GM12873 (cell line): ENCODE measurements around the gene NDC1.

Experiments used
- TF ChIP-seq, protein P1 (sequence below): IDR thresholded peaks from 2 replicates; pipeline ENCODE4 v1.5.1; 2012; ENCODE audit warnings: low read depth, mild to moderate bottlenecking, moderate library complexity, low read length, control low read depth; ENCODE audit not compliant: insufficient read depth; ENCODE audit errors: missing control alignments

NDC1 gene

DNA sequence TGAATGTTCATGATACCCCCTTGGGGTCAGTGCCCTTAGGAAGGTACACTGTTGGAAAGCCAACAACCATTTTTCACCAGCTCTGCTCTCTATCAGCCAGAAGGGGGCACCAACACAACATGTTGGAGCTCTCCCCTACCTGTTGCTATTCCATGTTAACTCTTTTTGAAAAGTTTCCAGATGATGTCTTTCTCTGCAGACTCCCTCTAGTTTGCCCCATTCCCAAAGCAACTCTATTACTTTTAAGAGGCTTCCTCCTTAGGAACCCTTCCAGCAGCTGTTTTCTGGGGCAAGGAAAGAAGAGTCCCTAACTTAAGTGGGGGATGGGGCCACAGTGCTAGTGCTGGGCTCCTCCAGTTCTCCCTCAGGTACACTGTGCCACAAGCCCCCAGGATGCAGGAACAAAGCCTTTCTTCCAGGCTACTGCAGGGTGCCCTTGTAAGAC lies 22.9 kb upstream of the NDC1 start:
- TF ChIP-seq, protein P1, sequence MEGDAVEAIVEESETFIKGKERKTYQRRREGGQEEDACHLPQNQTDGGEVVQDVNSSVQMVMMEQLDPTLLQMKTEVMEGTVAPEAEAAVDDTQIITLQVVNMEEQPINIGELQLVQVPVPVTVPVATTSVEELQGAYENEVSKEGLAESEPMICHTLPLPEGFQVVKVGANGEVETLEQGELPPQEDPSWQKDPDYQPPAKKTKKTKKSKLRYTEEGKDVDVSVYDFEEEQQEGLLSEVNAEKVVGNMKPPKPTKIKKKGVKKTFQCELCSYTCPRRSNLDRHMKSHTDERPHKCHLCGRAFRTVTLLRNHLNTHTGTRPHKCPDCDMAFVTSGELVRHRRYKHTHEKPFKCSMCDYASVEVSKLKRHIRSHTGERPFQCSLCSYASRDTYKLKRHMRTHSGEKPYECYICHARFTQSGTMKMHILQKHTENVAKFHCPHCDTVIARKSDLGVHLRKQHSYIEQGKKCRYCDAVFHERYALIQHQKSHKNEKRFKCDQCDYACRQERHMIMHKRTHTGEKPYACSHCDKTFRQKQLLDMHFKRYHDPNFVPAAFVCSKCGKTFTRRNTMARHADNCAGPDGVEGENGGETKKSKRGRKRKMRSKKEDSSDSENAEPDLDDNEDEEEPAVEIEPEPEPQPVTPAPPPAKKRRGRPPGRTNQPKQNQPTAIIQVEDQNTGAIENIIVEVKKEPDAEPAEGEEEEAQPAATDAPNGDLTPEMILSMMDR, result peak; percentile 93

DNA sequence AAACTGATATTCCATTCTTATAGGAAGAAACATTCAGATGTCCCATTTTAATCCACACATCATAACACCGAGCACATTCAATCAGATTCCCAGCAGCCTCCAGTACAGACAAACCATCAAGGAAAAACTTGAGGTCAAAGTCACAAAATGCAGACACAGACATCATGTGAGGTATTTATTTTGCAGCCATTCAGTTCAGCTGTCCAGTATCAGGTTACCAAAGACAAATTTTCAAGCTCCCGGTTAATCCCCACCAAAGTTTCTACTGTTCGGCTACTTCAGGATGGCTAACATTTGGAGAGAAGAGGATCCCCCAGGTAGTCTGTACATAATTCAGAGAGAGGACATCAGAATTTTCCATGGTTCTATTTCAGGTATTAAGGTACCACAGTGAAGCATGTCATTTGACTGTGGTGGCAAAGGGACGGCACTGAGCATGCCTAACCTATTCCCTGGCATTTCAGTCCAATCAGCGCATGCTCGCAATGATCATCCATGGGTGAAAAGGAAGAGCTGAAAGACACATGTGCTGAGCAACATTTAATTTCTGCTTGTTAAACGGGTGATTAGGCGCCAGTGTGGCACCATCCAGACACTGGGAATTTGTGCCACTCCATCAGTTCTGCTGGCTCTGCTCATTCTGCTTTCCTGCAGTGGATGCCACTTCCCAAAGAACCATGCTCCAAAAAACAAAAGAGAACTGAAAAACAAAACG lies 13.6 kb upstream of the NDC1 start:
- TF ChIP-seq, protein P1, result no peak

DNA sequence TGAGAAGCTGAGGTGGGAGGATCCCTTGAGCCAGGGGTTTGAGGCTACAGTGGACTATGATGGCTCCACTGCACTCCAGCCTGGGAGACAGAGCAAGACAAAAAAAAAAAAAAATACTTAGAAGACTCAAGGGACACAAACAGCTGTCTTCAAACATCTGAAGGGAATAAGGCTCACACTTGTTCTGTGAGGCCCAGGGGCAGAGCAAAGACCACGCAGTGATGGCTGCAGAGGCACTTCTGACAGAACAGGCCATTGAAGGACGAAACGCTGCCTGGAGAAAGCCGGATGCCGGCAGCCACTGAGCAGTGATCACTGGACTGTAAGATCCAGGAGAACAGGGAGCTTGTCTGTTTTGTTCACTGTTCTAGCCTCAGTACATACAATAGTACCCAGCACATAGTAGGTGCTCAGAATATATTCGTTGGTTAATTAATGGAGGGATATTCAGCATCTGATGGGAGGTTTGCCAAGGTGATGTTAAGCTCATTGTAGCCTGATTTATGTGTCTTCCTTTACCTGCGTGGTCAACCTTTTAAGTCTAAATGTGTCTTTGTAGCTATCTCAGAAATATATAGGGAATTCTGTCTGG lies 12.1 kb upstream of the NDC1 start:
- TF ChIP-seq, protein P1, result no peak

DNA sequence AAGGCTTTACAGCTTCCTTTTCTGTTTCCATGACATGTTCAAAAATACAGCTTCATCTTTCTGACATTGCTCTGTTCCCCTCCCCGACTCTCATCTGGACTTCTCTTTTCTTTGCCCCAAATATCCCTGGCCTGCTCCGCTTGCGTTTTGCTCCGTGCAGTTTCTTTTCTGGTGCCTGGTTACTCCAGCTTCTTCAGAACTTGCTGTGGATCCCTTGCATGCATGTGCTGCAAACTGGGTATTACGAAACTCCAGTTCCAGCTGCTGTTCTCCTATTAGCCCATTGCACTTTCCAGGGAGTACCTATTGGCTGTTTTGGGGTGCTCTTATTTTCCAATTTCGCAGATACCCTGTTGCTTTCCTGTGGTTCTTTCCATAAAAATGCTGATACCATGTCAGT lies 9.9 kb upstream of the NDC1 start:
- TF ChIP-seq, protein P1, result no peak

DNA sequence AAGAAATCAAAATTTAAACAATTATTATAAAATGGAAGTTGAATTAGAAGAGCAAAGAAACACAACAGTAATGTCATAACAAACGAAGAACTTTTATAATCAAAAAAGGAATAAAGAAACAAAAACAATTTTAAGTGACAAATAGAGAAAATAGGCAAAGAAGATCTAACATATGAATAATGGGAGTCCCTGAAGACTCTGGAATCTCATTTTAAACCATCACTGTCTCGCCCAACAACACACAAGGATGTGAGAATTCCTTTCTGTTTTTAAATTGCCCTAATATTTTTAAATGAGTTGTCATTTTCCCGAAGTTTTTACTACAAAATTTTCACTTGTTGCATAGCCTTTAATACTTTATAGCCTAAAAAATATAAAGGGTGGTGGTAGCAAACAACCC lies 4.3 kb upstream of the NDC1 start:
- TF ChIP-seq, protein P1, result no peak

DNA sequence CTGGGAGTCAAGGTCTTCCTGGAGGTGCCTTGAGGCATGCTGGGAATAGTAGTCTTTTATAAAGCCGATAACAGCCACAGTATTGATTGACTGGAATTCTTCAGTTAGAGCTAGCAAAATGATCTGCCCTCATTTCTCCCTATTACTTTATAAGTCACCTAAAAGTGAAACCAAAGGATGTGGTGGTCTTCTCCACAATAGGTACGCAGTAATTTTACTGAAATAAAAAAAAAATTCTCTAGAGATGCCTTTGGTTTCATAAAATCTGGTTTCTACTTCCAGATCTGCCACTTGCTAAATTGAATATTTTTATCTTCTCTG lies 518 bp upstream of the NDC1 start:
- TF ChIP-seq, protein P1, result no peak

DNA sequence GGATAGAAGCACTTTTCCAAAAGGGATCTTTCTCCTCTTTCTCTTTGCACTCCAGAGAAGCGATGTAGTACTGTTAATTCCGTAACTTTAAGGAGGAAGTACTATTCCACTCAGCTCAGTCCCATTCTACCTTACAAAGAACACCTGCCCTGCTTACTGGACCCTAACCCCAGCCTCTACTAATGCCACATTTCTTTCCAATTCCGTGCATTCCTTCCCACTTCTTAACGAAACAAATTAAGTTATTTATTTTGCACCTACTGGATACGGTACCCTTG lies 511 bp downstream of the NDC1 start:
- TF ChIP-seq, protein P1, result no peak
